ENCODE measurements around the gene CCDC63. TPM values are rescaled to one million over a fixed set of nuclear protein-coding genes. Genes with fewer than 3 reads are reported as not detected.
A peak's percentile ranks its signal among the peaks of the same experiment; 100 is the strongest.

CCDC63 gene
- total RNA-seq, 3 donors from 2014 or later = not detected

DNA sequence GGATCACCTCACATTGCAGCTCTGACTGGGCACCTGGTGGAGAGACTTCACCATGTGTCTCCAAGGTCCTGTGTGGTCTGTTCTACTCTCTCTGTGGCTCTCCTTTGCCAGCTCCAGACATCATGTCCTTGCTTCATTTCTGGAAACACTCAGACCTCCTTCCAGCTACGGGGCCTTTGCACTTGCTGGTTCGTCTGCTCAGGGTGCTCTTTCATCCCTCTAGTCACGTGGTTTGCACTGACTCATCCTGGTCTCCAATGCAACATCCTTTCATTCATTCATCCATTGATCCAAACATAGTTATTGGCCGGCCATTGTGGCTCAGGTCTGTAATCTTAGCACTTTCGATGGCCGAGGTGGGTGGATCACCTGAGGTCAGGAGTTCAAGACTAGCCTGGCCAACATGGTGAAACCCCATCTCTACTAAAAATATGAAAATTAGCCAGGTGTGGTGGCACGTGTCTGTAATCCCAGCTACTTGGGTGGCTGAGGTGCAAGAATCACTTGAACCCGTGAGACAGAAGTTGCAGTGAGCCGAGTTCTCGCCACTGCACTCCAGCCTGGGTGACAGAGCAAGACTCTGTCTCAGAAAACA, 23.9 kb upstream of the CCDC63 start:
- Histone ChIP-seq H3K4me1 (no peaks in the 10 kb centered on the region), H3K36me3 (no peaks in the 10 kb centered on the region), H3K4me3 (no peak overlapping the region), H3K9me3 (no peaks in the 10 kb centered on the region), H3K27ac (no peak overlapping the region), H3K27me3 (no peaks in the 10 kb centered on the region)
- DNase-seq (ENCODE audit: low spot score in 2 of 2) = no peak
- intact Hi-C loops (cut with DNase I; ENCODE audit: low total_unique reads) = no loop called here
- TF ChIP-seq POLR2AphosphoS5 (IDR thresholded peaks at IDR 0.05) (no peak), POLR2A (IDR thresholded peaks at IDR 0.05) (no peak)
- TF ChIP-seq, protein P1, sequence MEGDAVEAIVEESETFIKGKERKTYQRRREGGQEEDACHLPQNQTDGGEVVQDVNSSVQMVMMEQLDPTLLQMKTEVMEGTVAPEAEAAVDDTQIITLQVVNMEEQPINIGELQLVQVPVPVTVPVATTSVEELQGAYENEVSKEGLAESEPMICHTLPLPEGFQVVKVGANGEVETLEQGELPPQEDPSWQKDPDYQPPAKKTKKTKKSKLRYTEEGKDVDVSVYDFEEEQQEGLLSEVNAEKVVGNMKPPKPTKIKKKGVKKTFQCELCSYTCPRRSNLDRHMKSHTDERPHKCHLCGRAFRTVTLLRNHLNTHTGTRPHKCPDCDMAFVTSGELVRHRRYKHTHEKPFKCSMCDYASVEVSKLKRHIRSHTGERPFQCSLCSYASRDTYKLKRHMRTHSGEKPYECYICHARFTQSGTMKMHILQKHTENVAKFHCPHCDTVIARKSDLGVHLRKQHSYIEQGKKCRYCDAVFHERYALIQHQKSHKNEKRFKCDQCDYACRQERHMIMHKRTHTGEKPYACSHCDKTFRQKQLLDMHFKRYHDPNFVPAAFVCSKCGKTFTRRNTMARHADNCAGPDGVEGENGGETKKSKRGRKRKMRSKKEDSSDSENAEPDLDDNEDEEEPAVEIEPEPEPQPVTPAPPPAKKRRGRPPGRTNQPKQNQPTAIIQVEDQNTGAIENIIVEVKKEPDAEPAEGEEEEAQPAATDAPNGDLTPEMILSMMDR (IDR thresholded peaks at IDR 0.05) = no peak

DNA sequence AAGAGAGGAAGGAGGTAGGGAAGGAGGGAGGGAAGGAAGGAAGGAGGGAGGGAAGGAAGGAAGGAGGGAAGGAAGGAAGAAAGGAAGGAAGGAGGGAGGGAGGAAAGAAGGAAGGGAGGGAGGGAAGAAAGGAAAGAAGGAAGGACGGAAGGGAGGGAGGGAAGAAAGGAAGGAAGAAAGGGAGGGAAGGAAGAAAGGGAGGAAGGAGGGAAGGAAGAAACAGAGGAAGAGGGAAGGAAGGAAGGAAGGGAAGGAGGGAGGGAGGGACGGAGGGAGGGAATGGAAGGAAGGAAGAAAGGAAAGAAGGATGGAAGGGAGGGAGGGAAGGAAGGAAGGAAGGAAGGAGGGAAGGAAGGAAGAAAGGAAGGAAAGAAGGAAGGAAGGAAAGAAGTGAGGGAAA, 22.4 kb upstream of the CCDC63 start:
- no peaks in the 10 kb centered on the region for H3K36me3 ChIP-seq
- no peaks in the 10 kb centered on the region for H3K4me1 ChIP-seq
- TF ChIP-seq, protein P1 (IDR thresholded peaks at IDR 0.05) = no peak
- no peak overlapping the region for H3K4me3 ChIP-seq
- no peaks in the 10 kb centered on the region for H3K9me3 ChIP-seq
- intact Hi-C loops (cut with DNase I; ENCODE audit: low total_unique reads) = no loop called here
- H3K27me3 ChIP-seq = no peaks in the 10 kb centered on the region
- H3K27ac ChIP-seq = no peak overlapping the region
- no peak for DNase-seq (ENCODE audit: low spot score in 2 of 2)

DNA sequence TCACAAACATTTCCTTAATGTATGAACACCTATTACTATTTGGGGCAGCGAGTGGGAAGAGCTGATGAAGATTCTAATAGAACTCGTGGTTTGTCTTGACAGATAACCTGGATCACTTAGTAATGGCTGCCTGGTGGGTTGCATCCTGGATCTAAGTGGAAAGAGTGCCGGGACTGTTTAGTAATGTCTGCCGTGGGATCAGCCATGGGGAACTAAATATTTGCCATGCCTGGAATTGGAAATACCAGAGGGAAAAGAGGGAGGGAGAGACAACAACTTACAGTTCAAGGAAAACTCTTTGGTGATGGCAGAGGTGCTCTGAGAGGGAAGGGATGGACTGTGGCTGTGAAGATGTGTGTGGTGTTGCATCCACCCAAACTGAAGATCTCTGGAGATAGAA, 21.3 kb upstream of the CCDC63 start:
- intact Hi-C loops (cut with DNase I; ENCODE audit: low total_unique reads) = loop anchor here (5.0 kb wide), 1 partner anchor 708 kb away; no protein-coding TSS in a partner anchor
- no peak for DNase-seq (ENCODE audit: low spot score in 2 of 2)
- TF ChIP-seq POLR2A (IDR thresholded peaks at IDR 0.05) = no peak
- no peak for TF ChIP-seq POLR2AphosphoS5 (IDR thresholded peaks at IDR 0.05)
- TF ChIP-seq, protein P1 (IDR thresholded peaks at IDR 0.05) = no peak
- no peak overlapping the region for H3K4me3 ChIP-seq
- H3K4me1 ChIP-seq = no peaks in the 10 kb centered on the region
- no peaks in the 10 kb centered on the region for H3K36me3 ChIP-seq
- no peaks in the 10 kb centered on the region for H3K9me3 ChIP-seq
- no peaks in the 10 kb centered on the region for H3K27me3 ChIP-seq
- H3K27ac ChIP-seq = no peak overlapping the region

DNA sequence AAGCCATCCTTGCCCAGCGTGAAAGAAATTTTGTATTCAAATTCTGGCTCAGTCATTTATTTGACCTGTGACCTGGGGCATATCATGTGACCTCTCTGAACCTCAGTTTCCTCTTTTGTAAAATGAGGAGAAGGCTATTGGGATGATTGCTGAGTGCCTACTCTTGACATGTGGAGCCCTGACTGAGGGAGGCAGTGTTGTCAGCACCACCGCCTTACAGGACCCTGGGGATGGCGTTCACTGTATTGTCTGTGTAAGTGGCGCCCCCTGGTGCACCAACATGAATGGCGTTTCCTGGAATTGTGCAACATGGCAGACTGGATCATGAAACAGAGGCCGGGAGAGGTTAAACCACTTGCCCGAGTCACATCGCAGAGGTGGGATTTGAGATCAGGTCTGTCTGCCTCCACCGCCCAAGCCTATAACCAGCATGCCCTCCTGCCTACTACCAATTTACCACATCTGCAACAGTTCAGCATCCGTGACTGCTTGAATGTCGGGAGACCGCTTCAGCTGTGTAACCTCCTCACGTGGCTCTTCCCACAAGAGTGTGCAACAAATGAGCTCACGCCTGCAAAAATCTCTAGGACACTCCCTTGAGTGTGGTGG, 20.1 kb upstream of the CCDC63 start:
- Histone ChIP-seq H3K27ac (no peak overlapping the region), H3K36me3 (no peaks in the 10 kb centered on the region), H3K27me3 (no peaks in the 10 kb centered on the region), H3K9me3 (no peaks in the 10 kb centered on the region), H3K4me3 (peak overlapping the region in 2 of 3 donors; percentile 11 to 54), H3K4me1 (no peaks in the 10 kb centered on the region)
- DNase-seq (ENCODE audit: low spot score in 2 of 2) = peak; percentile 72 to 78
- TF ChIP-seq POLR2AphosphoS5 (IDR thresholded peaks at IDR 0.05) = peak in 1 of 3 donors; percentile 8
- no peak for TF ChIP-seq POLR2A (IDR thresholded peaks at IDR 0.05)
- TF ChIP-seq, protein P1 (IDR thresholded peaks at IDR 0.05) = peak; percentile 34 to 75 (median 66)
- intact Hi-C loops (cut with DNase I; ENCODE audit: low total_unique reads) = loop anchor here (5.0 kb wide), 1 partner anchor 709 kb away; no protein-coding TSS in a partner anchor

DNA sequence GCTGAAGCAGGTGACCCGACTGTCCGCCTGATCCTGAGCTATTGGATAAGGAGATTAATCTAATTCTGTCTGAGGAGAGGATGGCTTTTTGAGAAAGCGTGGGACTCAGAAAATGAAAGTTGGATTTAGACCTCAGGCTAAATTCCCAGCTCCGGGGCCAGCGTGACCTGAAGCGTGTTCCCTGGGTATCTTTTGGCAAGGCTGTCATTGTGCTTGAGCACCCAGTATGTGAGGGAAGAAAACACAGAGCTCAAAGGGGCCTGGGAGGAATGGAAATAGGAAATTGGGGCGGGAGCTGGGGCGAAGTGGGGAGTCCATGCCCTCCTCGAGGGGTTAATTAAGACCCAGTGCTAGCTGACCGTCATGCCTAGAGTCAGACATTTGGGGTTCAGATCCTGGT, 17.5 kb upstream of the CCDC63 start:
- H3K9me3 ChIP-seq = no peaks in the 10 kb centered on the region
- H3K36me3 ChIP-seq = no peaks in the 10 kb centered on the region
- TF ChIP-seq, protein P1 (IDR thresholded peaks at IDR 0.05) = no peak
- TF ChIP-seq POLR2AphosphoS5 (IDR thresholded peaks at IDR 0.05) = no peak
- no peak for TF ChIP-seq POLR2A (IDR thresholded peaks at IDR 0.05)
- H3K27me3 ChIP-seq = no peaks in the 10 kb centered on the region
- no peak overlapping the region for H3K27ac ChIP-seq
- intact Hi-C loops (cut with DNase I; ENCODE audit: low total_unique reads) = loop anchor here (5.0 kb wide), 1 partner anchor 712 kb away; no protein-coding TSS in a partner anchor
- DNase-seq (ENCODE audit: low spot score in 2 of 2) = no peak
- no peaks in the 10 kb centered on the region for H3K4me1 ChIP-seq
- no peak overlapping the region for H3K4me3 ChIP-seq

Measured in breast epithelium (tissue), 4 donors.